Measurements from ENCODE around the gene YBX3.
A peak's percentile ranks its signal among the peaks of the same experiment; 100 is the strongest.

The YBX3 gene

DNA sequence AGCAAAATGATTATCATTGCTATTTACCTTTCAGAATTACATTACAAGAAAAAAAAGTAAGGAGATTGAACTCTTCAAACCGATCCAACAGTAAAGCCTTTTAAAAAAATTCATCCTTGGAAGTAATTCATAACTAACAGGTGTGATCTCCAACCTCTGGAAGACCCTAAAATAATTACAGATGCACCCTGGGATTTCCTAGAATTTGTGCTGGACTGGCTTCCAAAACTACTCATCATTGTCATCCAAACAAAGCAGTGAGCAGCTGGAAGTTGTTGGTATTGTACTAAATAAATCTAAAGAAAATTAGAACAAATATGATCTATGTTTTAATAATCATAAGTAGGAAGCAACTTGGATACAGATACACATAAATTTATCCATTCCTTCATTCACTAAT is 1.9 kb upstream of the YBX3 start:
- H3K9ac ChIP-seq (ENCODE audit: low read length), result no peak overlapping the region
- no peak overlapping the region for H2BK5ac ChIP-seq (ENCODE audit: low read depth, low read length, poor library complexity)
- DNase-seq, result no peak
- H4K91ac ChIP-seq (ENCODE audit: low read depth, low read length), result no peak overlapping the region
- H3K4ac ChIP-seq (ENCODE audit: low read depth, low read length), result no peak overlapping the region
- no peak overlapping the region for H3K14ac ChIP-seq (ENCODE audit: low read length)
- H2AFZ ChIP-seq (ENCODE audit: insufficient read depth, low read length, poor library complexity), result no peak overlapping the region
- no peak overlapping the region for H3K4me3 ChIP-seq (ENCODE audit: low read depth, low read length)
- H3K79me2 ChIP-seq (ENCODE audit: control insufficient read depth, insufficient read depth, low read length, poor library complexity), result peaks cover 11% of the 10 kb centered on the region
- peaks cover 5% of the 10 kb centered on the region for H3K79me1 ChIP-seq (ENCODE audit: low read length)
- H3K23ac ChIP-seq (ENCODE audit: low read length), result no peak overlapping the region
- H2AK5ac ChIP-seq (ENCODE audit: low read length), result no peak overlapping the region
- no peak overlapping the region for H2BK120ac ChIP-seq (ENCODE audit: insufficient read depth, low read length, poor library complexity)
- no peak overlapping the region for H3K18ac ChIP-seq (ENCODE audit: low read length)
- no CpG with 5 or more reads among the region's 1 CpG for WGBS (ENCODE audit: extremely low coverage, insufficient coverage, insufficient read length)
- no peak overlapping the region for H2BK12ac ChIP-seq (ENCODE audit: low read length)
- no peak overlapping the region for H4K8ac ChIP-seq (ENCODE audit: low read depth, low read length)
- H3K36me3 ChIP-seq (ENCODE audit: control insufficient read depth in 1 of 2, insufficient read depth in 2 of 2, low read length in 2 of 2), result no peaks in the 10 kb centered on the region
- no peaks in the 10 kb centered on the region for H3K27me3 ChIP-seq (ENCODE audit: insufficient read depth, low read length)
- H3K9me3 ChIP-seq (ENCODE audit: insufficient read depth, low read depth, low read length), result no peaks in the 10 kb centered on the region
- no peak overlapping the region for H3K27ac ChIP-seq (ENCODE audit: low read depth, low read length)
- H4K12ac ChIP-seq (ENCODE audit: low read depth, low read length), result no peak overlapping the region
- peaks cover 0 to 11% of the 10 kb centered on the region in 2 experiments for H3K4me1 ChIP-seq (ENCODE audit: control insufficient read depth in 1 of 2, insufficient read depth in 2 of 2, low read length in 2 of 2)
- no peak overlapping the region for H3K4me2 ChIP-seq (ENCODE audit: low read length)

DNA sequence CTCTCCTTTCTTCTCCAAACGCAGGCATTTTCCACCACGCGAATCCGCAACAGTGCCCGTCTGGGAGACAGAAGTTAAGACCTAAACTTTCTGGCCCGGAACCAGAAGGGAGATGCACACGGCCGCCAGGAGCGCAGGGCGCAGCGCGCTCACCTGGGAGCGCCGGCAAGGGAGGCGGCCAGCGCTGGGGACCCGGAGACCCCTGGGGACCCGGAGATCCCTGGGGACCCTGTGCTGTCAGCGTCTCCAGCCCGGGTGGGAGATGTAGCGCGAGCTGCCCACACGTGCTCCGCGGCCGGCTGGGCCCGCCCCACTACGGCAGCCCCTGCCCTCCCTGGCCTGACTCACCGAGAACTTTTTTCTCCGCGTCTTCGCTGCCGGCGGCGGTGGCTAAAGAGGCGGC is 620 bp downstream of the YBX3 start:
- Histone ChIP-seq H3K4me2 (ENCODE audit: low read length) (peak overlapping the region; percentile 97), H3K18ac (ENCODE audit: low read length) (peak overlapping the region; percentile 84)
- WGBS (ENCODE audit: extremely low coverage, insufficient coverage, insufficient read length), result no CpG with 5 or more reads among the region's 36 CpGs

DNA sequence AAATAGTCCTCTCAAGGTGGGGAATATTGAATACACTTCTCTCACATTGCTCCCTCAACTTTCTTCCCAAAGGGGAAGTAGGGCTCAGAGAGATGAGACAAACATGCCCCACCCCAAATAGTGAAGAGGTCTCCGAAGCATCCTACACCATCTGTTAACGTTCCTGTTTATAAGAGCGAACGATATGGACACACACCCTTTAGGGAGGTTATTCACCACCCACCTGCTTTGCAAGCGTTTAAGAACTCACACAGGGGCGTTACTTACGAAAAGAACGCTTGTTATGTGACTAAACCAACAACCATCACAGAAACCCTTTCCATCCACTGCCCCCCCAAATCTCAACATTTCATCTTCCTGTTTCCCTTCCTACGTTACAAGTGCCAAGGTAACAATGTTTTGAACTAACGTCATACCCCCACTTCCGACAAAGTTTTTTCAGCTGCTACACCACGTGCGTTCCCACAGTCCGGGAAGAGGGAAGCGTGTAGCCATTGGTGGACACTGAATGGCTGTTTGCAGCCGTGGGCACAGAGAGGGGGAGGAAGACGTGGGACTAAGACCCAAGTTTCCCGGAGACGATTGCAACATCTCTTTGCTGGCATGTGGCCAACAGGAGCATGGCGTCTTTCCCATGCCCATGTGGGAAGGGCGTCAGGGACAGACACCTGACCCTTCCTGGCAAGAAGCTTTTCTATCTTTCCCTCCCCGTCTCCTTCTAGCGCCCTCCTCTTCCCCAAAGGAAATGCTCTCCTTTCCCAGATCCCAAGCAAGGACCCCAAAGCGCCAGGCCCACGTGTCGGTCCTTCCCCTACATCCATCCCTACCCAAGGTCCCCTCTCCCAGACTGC is 1.2 kb downstream of the YBX3 start:
- Histone ChIP-seq H3K9me3 (ENCODE audit: insufficient read depth, low read depth, low read length) (no peaks in the 10 kb centered on the region), H3K4me2 (ENCODE audit: low read length) (peak overlapping the region; percentile 97), H3K4ac (ENCODE audit: low read depth, low read length) (peak overlapping the region; percentile 31), H3K27me3 (ENCODE audit: insufficient read depth, low read length) (no peaks in the 10 kb centered on the region), H3K27ac (ENCODE audit: low read depth, low read length) (peak overlapping the region; percentile 35), H3K79me1 (ENCODE audit: low read length) (peaks cover 7% of the 10 kb centered on the region), H2AFZ (ENCODE audit: insufficient read depth, low read length, poor library complexity) (peak overlapping the region; percentile 21), H3K14ac (ENCODE audit: low read length) (peak overlapping the region; percentile 7), H3K9ac (ENCODE audit: low read length) (peak overlapping the region; percentile 82), H2BK120ac (ENCODE audit: insufficient read depth, low read length, poor library complexity) (no peak overlapping the region), H3K4me1 (ENCODE audit: control insufficient read depth in 1 of 2, insufficient read depth in 2 of 2, low read length in 2 of 2) (peaks cover 3 to 18% of the 10 kb centered on the region in 2 experiments), H3K79me2 (ENCODE audit: control insufficient read depth, insufficient read depth, low read length, poor library complexity) (peaks cover 11% of the 10 kb centered on the region), H3K18ac (ENCODE audit: low read length) (peak overlapping the region; percentile 27), H2BK12ac (ENCODE audit: low read length) (no peak overlapping the region), H4K91ac (ENCODE audit: low read depth, low read length) (no peak overlapping the region), H3K4me3 (ENCODE audit: low read depth, low read length) (peak overlapping the region; percentile 91), H4K12ac (ENCODE audit: low read depth, low read length) (no peak overlapping the region), H3K36me3 (ENCODE audit: control insufficient read depth in 1 of 2, insufficient read depth in 2 of 2, low read length in 2 of 2) (no peaks in the 10 kb centered on the region), H2BK5ac (ENCODE audit: low read depth, low read length, poor library complexity) (no peak overlapping the region), H2AK5ac (ENCODE audit: low read length) (no peak overlapping the region), H3K23ac (ENCODE audit: low read length) (no peak overlapping the region), H4K8ac (ENCODE audit: low read depth, low read length) (no peak overlapping the region)
- no CpG with 5 or more reads among the region's 26 CpGs for WGBS (ENCODE audit: extremely low coverage, insufficient coverage, insufficient read length)
- peak; percentile 75 to 84 for DNase-seq

More for the DNA sequence above, 620 bp downstream of the YBX3 start:
- Histone ChIP-seq H4K12ac (ENCODE audit: low read depth, low read length) (no peak overlapping the region), H3K23ac (ENCODE audit: low read length) (no peak overlapping the region), H2BK5ac (ENCODE audit: low read depth, low read length, poor library complexity) (peak overlapping the region; percentile 13), H3K4me3 (ENCODE audit: low read depth, low read length) (peak overlapping the region; percentile 91), H2BK120ac (ENCODE audit: insufficient read depth, low read length, poor library complexity) (no peak overlapping the region), H3K9me3 (ENCODE audit: insufficient read depth, low read depth, low read length) (no peaks in the 10 kb centered on the region), H3K36me3 (ENCODE audit: control insufficient read depth in 1 of 2, insufficient read depth in 2 of 2, low read length in 2 of 2) (no peaks in the 10 kb centered on the region), H2AFZ (ENCODE audit: insufficient read depth, low read length, poor library complexity) (peak overlapping the region; percentile 69), H3K79me2 (ENCODE audit: control insufficient read depth, insufficient read depth, low read length, poor library complexity) (peaks cover 11% of the 10 kb centered on the region), H3K4ac (ENCODE audit: low read depth, low read length) (peak overlapping the region; percentile 31), H3K79me1 (ENCODE audit: low read length) (peaks cover 5% of the 10 kb centered on the region), H4K91ac (ENCODE audit: low read depth, low read length) (peak overlapping the region; percentile 78), H3K27me3 (ENCODE audit: insufficient read depth, low read length) (no peaks in the 10 kb centered on the region), H2AK5ac (ENCODE audit: low read length) (no peak overlapping the region), H3K27ac (ENCODE audit: low read depth, low read length) (peak overlapping the region; percentile 35), H3K4me1 (ENCODE audit: control insufficient read depth in 1 of 2, insufficient read depth in 2 of 2, low read length in 2 of 2) (peaks cover under 1 to 16% of the 10 kb centered on the region in 2 experiments), H4K8ac (ENCODE audit: low read depth, low read length) (no peak overlapping the region), H2BK12ac (ENCODE audit: low read length) (no peak overlapping the region), H3K9ac (ENCODE audit: low read length) (peak overlapping the region; percentile 82), H3K14ac (ENCODE audit: low read length) (peak overlapping the region; percentile 96)
- DNase-seq, result peak; percentile 35 to 70

DNA sequence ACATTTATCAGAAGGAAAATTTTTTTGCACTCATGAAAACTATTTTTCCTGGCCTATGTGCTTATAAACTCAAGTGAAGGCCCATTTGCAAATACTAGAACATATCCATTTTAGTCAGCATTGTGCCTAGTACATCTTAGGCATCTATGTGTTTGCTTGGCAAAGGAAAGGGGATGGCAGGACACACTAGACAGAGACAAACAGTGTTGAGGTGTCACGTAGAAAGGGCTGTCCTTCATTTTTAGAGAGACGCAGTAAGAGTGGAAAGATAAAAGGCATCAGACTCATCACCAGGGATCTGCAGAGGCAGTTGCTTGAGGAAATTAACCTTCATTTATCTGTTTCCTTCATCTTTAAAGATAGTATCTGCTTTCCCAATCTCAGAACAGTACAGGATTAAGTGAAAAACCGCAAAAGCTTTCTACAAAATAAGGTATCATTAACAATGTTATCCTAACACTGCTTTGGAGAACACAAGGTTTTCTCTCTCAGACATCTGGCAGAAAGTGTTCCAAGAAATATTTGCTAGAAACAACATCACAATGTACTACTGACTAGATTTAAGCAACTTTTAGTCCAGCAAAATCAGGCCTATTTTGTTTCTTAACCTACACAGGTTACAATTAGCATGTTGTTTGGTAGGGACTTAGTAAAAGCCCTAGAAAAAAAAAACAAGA is 2.0 kb downstream of the YBX3 start:
- Histone ChIP-seq H3K27ac (ENCODE audit: low read depth, low read length) (no peak overlapping the region), H4K12ac (ENCODE audit: low read depth, low read length) (no peak overlapping the region), H2BK120ac (ENCODE audit: insufficient read depth, low read length, poor library complexity) (no peak overlapping the region), H3K9ac (ENCODE audit: low read length) (no peak overlapping the region), H2AK5ac (ENCODE audit: low read length) (no peak overlapping the region), H3K4ac (ENCODE audit: low read depth, low read length) (peak overlapping the region; percentile 39), H4K91ac (ENCODE audit: low read depth, low read length) (no peak overlapping the region), H3K79me2 (ENCODE audit: control insufficient read depth, insufficient read depth, low read length, poor library complexity) (peaks cover 11% of the 10 kb centered on the region), H3K79me1 (ENCODE audit: low read length) (peaks cover 7% of the 10 kb centered on the region), H3K27me3 (ENCODE audit: insufficient read depth, low read length) (no peaks in the 10 kb centered on the region), H3K4me3 (ENCODE audit: low read depth, low read length) (no peak overlapping the region), H2BK5ac (ENCODE audit: low read depth, low read length, poor library complexity) (no peak overlapping the region), H3K9me3 (ENCODE audit: insufficient read depth, low read depth, low read length) (no peaks in the 10 kb centered on the region), H2BK12ac (ENCODE audit: low read length) (no peak overlapping the region), H3K36me3 (ENCODE audit: control insufficient read depth in 1 of 2, insufficient read depth in 2 of 2, low read length in 2 of 2) (no peaks in the 10 kb centered on the region), H3K18ac (ENCODE audit: low read length) (no peak overlapping the region), H3K14ac (ENCODE audit: low read length) (no peak overlapping the region), H4K8ac (ENCODE audit: low read depth, low read length) (no peak overlapping the region), H3K23ac (ENCODE audit: low read length) (peak overlapping the region; percentile 46), H3K4me1 (ENCODE audit: control insufficient read depth in 1 of 2, insufficient read depth in 2 of 2, low read length in 2 of 2) (peaks cover 3 to 18% of the 10 kb centered on the region in 2 experiments), H2AFZ (ENCODE audit: insufficient read depth, low read length, poor library complexity) (no peak overlapping the region), H3K4me2 (ENCODE audit: low read length) (peak overlapping the region; percentile 97)
- no peak for DNase-seq
- WGBS (ENCODE audit: extremely low coverage, insufficient coverage, insufficient read length), result no CpG with 5 or more reads among the region's 3 CpGs
